Inflammatory macrophage treated with lipopolysaccharide for 4 hours (primary cell): ENCODE measurements around the gene TMEM266.

Experiments
- DNase-seq: peaks from one replicate; pipeline ENCODE4 v3.0.0-alpha.2; 2020

TMEM266 gene

GRCh38 chr15:76070921-76071635 lies 11.3 kb downstream of the TMEM266 start:
- peak; percentile 61 for DNase-seq

- no peak for DNase-seq
Measured at GRCh38 chr15:76071806-76072205, 12.0 kb downstream of the TMEM266 start.

GRCh38 chr15:76073554-76073953 lies 13.8 kb downstream of the TMEM266 start:
- DNase-seq = no peak

GRCh38 chr15:76075046-76075445 lies 15.3 kb downstream of the TMEM266 start:
- peak; percentile 28 for DNase-seq

- DNase-seq = peak; percentile 24
Measured at GRCh38 chr15:76078285-76078877, 18.6 kb downstream of the TMEM266 start.

- DNase-seq = peak; percentile 94
Measured at GRCh38 chr15:76084256-76084655, 24.5 kb downstream of the TMEM266 start.

- no peak for DNase-seq
Measured at GRCh38 chr15:76098685-76099084, 38.9 kb downstream of the TMEM266 start.

- DNase-seq = no peak
Measured at GRCh38 chr15:76099388-76099787, 39.6 kb downstream of the TMEM266 start.

- DNase-seq = no peak
Measured at GRCh38 chr15:76100361-76100760, 40.6 kb downstream of the TMEM266 start.

- DNase-seq = no peak
Measured at GRCh38 chr15:76101655-76102054, 41.9 kb downstream of the TMEM266 start.

- no peak for DNase-seq
Measured at GRCh38 chr15:76105391-76105790, 45.6 kb downstream of the TMEM266 start.

- DNase-seq = no peak
Measured at GRCh38 chr15:76105911-76106310, 46.1 kb downstream of the TMEM266 start.

- no peak for DNase-seq
Measured at GRCh38 chr15:76107169-76107568, 47.4 kb downstream of the TMEM266 start.

GRCh38 chr15:76108021-76108723 lies 48.4 kb downstream of the TMEM266 start:
- no peak for DNase-seq

- no peak for DNase-seq
Measured at GRCh38 chr15:76109046-76109445, 49.3 kb downstream of the TMEM266 start.

- DNase-seq = peak; percentile 14
Measured at GRCh38 chr15:76114561-76114960, 54.8 kb downstream of the TMEM266 start.

GRCh38 chr15:76116138-76116885 lies 56.5 kb downstream of the TMEM266 start:
- no peak for DNase-seq

- no peak for DNase-seq
Measured at GRCh38 chr15:76117181-76117580, 57.4 kb downstream of the TMEM266 start.

- no peak for DNase-seq
Measured at GRCh38 chr15:76118767-76119166, 59.0 kb downstream of the TMEM266 start.

GRCh38 chr15:76123031-76123430 lies 63.2 kb downstream of the TMEM266 start:
- no peak for DNase-seq

- DNase-seq = no peak
Measured at GRCh38 chr15:76127169-76127568, 67.4 kb downstream of the TMEM266 start.

GRCh38 chr15:76127880-76128279 lies 68.1 kb downstream of the TMEM266 start:
- DNase-seq = no peak

- DNase-seq = no peak
Measured at GRCh38 chr15:76134537-76134936, 74.8 kb downstream of the TMEM266 start.
